Measurements from ENCODE around the gene PFN2.
"Not testable (repeated sequence)": the region's sequence is repeated elsewhere in the genome, so short reads cannot be mapped to it uniquely, and the experiment has no call there.

PFN2 gene

GRCh38 chr3:149967086-149967685 lies 3.5 kb downstream of the PFN2 start:
- no peak for DNase-seq

GRCh38 chr3:149965278-149965677 lies 5.4 kb downstream of the PFN2 start:
- no peak for DNase-seq

DNA sequence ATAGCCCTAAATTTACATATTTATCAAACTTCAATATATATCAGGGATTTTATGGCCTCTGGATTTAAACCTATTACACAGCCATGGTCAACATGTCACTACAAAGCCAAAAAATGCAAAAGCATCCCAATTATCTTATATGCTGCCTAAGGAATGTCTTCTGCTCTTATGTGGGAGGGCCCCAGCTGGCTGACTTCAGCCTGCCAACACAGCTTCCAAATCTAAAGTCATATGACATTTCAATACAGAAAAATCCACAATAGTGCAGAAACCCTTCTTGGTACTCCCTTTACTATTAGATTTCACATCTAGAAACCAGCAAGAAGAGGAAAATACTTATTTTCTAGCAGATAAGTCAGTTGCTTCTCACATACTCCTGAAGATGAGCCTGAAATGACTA lies 6.4 kb downstream of the PFN2 start:
- no peak for DNase-seq

DNA sequence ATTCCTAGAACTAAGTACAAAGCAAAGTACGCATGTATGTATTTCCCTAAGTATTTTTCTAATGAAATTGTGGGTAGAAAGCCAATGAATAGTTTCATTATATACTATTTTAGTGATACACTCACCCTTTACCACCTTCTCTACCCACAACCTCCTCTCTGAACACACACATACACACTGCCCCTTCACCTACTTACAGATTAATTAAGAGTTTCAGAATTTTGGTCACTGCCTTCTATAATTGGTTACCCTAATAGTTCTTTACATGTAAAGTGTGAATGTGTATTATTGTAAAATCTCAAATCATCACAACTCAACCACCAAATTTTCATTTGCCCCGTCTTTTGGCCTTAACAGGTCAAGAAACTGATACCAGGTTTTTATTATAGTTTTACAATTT lies 7.2 kb downstream of the PFN2 start:
- no peak for DNase-seq

GRCh38 chr3:149959443-149959842 lies 11.3 kb downstream of the PFN2 start:
- DNase-seq, result no peak

GRCh38 chr3:149958171-149958796 lies 12.4 kb downstream of the PFN2 start:
- no peak for DNase-seq

DNA sequence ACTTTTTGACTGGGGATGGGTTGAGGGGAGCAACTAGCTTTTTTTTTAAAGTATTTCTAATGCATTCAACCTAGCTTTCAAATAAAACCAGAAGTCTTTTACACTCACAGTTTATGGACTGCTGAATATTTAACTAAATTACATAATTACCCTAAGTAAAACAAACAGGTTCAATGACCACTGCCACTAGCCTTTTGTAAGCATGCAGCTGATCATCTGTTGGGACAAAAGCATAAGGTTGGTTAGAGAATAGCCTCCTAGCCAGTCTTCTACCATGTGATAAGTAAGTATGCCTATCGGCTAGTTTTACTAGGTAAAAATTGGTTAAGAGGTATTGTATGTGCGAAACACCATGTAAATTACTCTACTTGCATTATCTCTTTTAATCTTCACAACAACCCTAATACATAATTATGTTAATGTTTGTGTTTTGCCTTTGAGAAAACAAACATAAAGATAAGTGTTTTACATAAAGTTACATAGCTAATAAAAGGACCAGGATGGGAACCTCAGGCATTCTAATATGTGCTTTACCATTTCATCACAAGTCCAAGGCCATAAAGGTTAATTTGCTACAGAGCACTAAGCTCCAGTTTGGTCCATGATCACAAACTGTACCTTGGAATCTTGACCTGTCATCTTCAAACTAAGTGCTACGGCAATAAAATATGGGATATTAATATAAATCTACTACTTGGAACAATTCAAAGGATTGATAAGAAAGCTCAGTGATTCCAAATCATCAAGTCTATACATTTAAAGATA lies 13.2 kb downstream of the PFN2 start:
- no peak for DNase-seq

DNA sequence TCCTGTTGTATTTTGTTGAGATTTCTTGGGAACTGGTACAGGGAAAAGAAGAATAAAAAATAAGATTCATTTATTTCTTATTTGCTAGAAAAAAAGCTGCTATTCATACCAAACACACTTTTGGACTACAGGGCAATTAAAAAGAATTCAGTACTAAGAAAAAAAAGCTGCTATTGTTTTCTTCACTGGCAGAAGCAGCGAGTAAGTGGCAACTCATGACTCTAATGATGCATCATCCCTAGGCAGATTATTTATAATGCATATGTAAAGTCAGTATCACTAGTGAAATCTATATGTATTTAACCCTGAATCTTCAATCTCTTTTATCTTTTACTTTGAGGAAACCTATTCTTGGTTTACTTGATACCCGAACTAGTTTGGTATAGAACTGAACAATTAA lies 15.2 kb downstream of the PFN2 start:
- no peak for DNase-seq

DNA sequence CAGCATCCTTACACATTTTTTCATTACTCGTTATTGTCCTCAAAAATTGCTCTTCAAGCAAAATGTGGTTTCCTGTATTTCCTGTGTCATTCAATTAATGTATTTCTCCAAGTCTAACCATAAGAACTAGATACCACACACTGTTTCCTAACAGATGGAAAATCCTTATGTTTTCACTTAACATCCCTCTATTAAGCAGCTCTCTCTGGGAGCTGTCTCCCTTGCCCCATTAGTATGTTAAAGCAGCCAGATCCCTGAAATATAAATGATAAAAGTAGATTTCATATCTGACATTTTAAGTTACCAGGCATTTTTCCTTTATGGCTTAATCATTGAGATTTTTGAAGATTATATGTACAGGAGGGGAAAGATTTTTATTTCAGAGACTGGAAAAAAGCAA lies 15.9 kb downstream of the PFN2 start:
- DNase-seq, result no peak

GRCh38 chr3:149949181-149949580 lies 21.5 kb downstream of the PFN2 start:
- no peak for DNase-seq

GRCh38 chr3:149947231-149947630 lies 23.5 kb downstream of the PFN2 start:
- no peak for DNase-seq

GRCh38 chr3:149943966-149944365 lies 26.7 kb downstream of the PFN2 start:
- DNase-seq, result not testable (repeated sequence)

- DNase-seq, result no peak
Measured at GRCh38 chr3:149942409-149942808, 28.3 kb downstream of the PFN2 start.

DNA sequence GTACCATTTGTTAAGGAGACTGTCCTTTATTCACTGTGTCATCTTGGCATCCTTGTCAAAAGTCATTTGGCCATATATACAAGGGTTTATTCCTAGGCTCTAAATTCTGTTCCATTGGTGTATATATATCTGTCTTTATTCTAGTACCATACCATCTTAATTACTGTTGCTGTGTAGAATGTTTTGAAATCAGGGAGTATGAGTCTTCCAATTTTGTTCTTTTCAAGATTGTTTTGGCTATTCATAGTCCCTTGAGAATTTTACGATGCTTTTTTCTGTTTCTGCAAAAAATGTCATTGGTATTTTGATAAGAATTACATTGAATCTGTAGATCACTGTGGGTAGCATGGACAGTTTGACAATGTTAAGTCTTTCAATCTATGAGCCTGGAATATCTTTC lies 28.7 kb downstream of the PFN2 start:
- DNase-seq, result no peak

- no peak for DNase-seq
Measured at GRCh38 chr3:149941186-149941585, 29.5 kb downstream of the PFN2 start.

DNA sequence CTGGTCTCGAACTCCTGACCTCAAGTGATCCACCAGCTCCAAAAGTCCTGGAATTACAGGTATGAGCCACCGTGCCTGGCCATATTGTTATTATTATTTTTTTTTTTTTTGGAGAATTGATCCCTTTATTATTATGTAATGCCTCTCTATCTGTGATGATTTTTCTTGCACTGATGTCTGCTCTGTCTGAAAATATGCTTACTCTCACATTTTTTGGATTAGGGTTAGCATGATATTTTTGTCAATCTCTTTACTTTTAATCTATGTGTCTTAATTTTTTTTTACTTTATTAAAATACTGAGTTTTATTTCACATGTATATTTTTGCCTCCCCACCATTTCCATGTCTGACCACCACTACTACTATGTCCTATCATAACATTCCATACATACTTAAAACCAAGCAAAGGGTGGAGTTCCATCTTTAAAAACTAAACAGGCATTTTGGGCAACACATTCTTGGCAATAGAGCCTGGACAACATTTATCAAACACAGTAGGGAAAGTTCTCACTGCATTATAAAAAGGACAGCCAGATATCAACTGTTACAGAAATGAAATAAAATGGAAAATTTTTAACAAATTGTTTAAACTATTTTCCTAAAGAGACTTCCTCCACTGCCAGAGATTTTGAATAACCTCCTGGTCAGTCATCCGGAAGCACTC lies 32.2 kb downstream of the PFN2 start:
- DNase-seq, result not testable (repeated sequence)

DNA sequence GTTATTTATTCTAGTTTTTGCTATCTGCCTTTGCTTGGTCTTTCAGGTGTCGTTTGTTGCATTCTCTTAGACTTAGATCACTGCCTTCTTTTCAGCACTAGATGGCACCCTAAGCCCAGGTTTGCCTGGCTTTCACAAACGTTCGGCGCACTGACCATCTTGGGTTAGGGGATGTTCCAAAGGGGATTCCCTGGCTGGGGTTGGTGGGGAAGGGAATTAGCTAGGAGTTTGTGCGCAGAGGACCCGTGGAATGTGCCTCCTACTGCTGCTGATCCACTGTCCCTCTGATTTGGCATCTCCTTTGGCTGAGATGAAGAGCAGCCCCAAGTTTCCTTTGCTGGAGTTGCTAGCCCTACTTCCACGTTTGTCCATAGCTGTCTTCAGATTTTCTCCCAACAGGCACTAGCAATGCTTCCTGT lies 33.9 kb downstream of the PFN2 start:
- DNase-seq, result no peak

DNA sequence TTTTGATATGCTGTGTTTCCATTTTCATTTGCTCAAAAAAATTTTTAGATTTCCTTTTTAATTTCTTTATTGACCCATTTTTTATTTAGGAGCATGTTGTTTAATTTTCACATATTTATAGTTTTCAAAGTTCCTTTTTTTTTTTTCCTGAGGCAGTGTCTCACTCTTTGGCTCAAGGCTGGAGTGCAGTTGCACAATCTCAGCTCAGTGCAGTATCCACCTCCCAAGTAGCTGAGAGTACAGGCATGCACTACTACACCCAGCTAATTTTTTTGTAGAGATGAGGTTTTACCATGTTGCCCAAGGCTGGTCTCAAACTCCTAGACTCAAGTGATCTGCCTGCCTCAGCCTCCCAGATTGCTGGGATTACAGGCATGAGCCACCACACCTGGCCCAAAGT lies 36.2 kb downstream of the PFN2 start:
- no peak for DNase-seq

- DNase-seq, result no peak
Measured at GRCh38 chr3:149933858-149934257, 36.8 kb downstream of the PFN2 start.

DNA sequence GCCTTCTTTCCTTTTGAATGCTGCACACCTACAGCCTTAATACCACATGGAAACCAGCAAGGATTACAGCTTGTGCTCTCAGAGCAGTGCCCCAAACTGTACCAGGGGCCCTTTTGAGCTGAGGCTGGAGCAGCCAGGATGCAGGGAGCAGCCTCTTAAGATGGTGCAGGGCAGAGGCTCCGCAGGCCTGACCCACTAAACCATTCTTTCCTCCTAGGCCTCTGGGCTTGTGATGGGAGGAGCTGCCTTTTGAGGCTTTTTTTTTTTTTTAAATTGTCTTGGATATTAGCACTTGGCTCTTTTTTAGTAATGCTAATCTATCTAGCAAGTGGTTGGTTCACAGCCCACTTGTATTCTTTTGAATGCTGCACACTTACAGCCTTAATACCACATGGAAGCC lies 37.7 kb downstream of the PFN2 start:
- no peak for DNase-seq

- no peak for DNase-seq
Measured at GRCh38 chr3:149920119-149920518, 50.6 kb downstream of the PFN2 start.

DNA sequence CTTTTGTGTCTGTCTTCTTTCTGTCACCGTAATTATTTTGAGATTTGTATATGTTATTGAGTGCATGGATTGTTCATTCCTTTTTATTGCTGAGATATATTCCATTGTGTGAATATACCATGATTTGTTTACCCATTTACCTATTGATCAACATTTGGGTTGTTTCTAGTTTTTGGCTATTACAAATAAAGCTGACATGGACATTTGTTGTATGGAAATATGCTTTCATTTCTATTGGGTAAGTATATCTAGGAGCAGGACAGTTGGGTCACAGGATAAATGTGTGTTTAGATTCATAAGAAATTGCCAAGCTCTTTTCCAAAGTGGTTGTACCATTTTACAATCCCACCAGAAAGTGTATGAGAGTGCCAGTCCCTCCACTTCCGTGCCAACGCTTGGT lies 51.2 kb downstream of the PFN2 start:
- DNase-seq, result no peak

DNA sequence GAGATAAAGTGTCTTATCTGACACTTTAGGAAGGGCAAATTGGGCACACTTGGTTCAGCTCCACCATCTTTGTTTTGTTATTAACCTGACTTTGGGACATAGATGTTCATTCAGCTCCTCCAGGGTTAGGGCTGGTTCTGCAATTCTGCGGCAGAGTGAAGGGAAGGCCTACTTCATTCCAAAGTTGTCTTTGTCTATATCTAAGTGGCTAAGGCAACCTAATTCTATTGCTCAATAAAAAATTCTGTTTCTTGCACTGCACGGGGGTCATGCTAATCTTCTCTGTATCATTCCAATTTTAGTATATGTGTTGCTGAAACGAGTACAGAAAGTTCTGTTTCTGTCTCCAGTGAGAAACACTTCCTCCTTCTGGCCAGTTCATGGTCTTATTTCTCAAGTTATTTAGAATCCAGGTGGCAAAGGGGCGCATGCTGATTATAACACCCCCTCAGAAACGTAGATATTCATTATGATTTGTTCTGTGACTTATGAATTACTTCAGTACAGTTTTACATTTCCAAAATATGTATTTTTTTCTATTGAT lies 53.5 kb downstream of the PFN2 start:
- no peak for DNase-seq

Measured in activated CD4-positive, alpha-beta T cell treated with anti-CD3 and anti-CD28 coated beads for 1 hour (primary cell).